Adrenal gland (tissue), 12 donors: ENCODE data around the gene KIF19. TPM values are rescaled to one million over a fixed set of nuclear protein-coding genes. Genes with fewer than 3 reads are reported as not detected.
A peak's percentile ranks its signal among the peaks of the same experiment; 100 is the strongest.

Experiments used
- DNase-seq, 7 donors: peaks; one replicate each; pipeline ENCODE4 v3.0.0-alpha.2; 2019 to 2020
- H3K27ac ChIP-seq, 5 donors: fragments of 200-600 bp; sonication (generic) in 4 of 5; 1 replicate in 3 of 5; 2 replicates in 2 of 5; pipeline versions ENCODE4 v1.5.1 to v1.8.0; 2016 to 2020; ENCODE audit warnings: mild to moderate bottlenecking in 1 of 5
- H3K27me3 ChIP-seq: fragments of 200-600 bp; 2 replicates; pipeline ENCODE4 v1.8.0; 2021
- H3K36me3 ChIP-seq, 2 donors: fragments of 200-600 bp; replicated peaks in 1 of 2; 1 replicate in 1 of 2; 2 replicates in 1 of 2; pipeline versions ENCODE4 v1.5.1 to v1.8.0; 2018 to 2022
- H3K4me1 ChIP-seq, 2 donors: fragments of 200-600 bp; replicated peaks in 1 of 2; 1 replicate in 1 of 2; 2 replicates in 1 of 2; pipeline versions ENCODE4 v1.5.1 to v1.8.0; 2018 to 2021
- H3K4me3 ChIP-seq, 4 donors: fragments of 200-600 bp; sonication (generic) in 3 of 4; one replicate each; pipeline ENCODE4 v1.5.1; 2016 to 2018
- H3K9me3 ChIP-seq, 3 donors: fragments of 200-600 bp; sonication (generic) in 1 of 3; replicated peaks in 1 of 3; 1 replicate in 2 of 3; 2 replicates in 1 of 3; pipeline versions ENCODE4 v1.5.1 to v1.8.0; 2016 to 2021
- CTCF ChIP-seq, 6 experiments: fragments of 450-650 bp in 4 of 6; fragments of 200-600 bp in 2 of 6; sonication (generic) in 1 of 6; IDR thresholded peaks; 1 replicate in 5 of 6; 2 replicates in 1 of 6; pipeline versions ENCODE4 v1.5.1 to v1.8.0; 2016 to 2021; ENCODE audit warnings: antibody characterized with exemption in 6 of 6, mild to moderate bottlenecking in 2 of 6, moderate library complexity in 1 of 6
- POLR2A ChIP-seq, 2 donors: fragments of 450-650 bp; IDR thresholded peaks; one replicate each; pipeline ENCODE4 v1.6.1; 2017; ENCODE audit warnings: antibody characterized with exemption in 2 of 2, mild to moderate bottlenecking in 2 of 2, moderate library complexity in 1 of 2
- WGBS, 4 donors: extraction: QIAGEN DNeasy Blood & Tissue Kit in 2 of 4; methylation state at CpG; one replicate each; pipeline versions ENCODE4 v1.1.5 to v1.1.7; 2013 to 2017; 5-methylcytosine and 5-hydroxymethylcytosine counted together
- intact Hi-C, 2 donors: fragments of 100-400 bp; cut with DNase I; formaldehyde crosslinking; loops; one replicate each; pipeline versions ENCODE4 v1.14.1 to v1.15.0; 2022 to 2023
- polyA plus RNA-seq, 3 donors: library from polyadenylated mRNA; stranded (reverse); fragments of 200-250 nt in 2 of 3; fragments of 350-450 nt in 1 of 3; fragmentation: Illumina TruSeq in 1 of 3; extraction: RNeasy Lipid Tissue Mini Kit (QIAGEN cat#74804) in 1 of 3; gene quantifications; one replicate each; pipeline ENCODE4 v1.2.3, GENCODE V29; 2013 to 2014
- total RNA-seq, 9 donors: library from RNA; depleted of rRNA in 4 of 9; stranded (reverse); fragments of >200 nt in 4 of 9; fragments of 120-200 nt in 1 of 9; fragmentation: NEBNext Ultra II Directional in 1 of 9; extraction: Animal tissue kit (Norgen Biotek cat#: 25700) in 1 of 9; gene quantifications; one replicate each; pipeline versions ENCODE4 v1.1.0 to v1.2.4, GENCODE V29; 2013 to 2023
- donor health status: healthy with polysubstance abuse.
- donor health status: Bipolar disorder and iron deficiency.
- donor health status: DM: yes; HTN: yes; CAD: no.
- donor health status: DM: no; HTN: no; CAD: no.
- donor health status: DM: no; HTN: no; CAD: no.
- donor health status: DM: yes; HTN: yes; CAD: no.

KIF19 gene
- total and polyA plus RNA-seq, 12 donors: 0.06 to 1.7 (median 0.30) TPM; not detected in 2

- no peaks in the 10 kb centered on the region for H3K36me3 ChIP-seq
- TF ChIP-seq CTCF (IDR thresholded peaks at IDR 0.05): no peak
- TF ChIP-seq POLR2A (IDR thresholded peaks at IDR 0.05): no peak
- H3K27ac ChIP-seq: no peak overlapping the region
- DNase-seq: no peak
- no peaks in the 10 kb centered on the region for H3K27me3 ChIP-seq
- peaks cover 4 to 15% of the 10 kb centered on the region in 2 donors for H3K4me1 ChIP-seq
- intact Hi-C loops: no loop called here
- no peak overlapping the region for H3K4me3 ChIP-seq
- 94 to 97% (median 96%) methylated on average over 10 of the region's 10 CpGs for WGBS, 4 donors
- H3K9me3 ChIP-seq: no peaks in the 10 kb centered on the region
Measured at GRCh38 chr17:74292495-74292894, 33.5 kb upstream of the KIF19 start.

GRCh38 chr17:74295625-74296547, 30.1 kb upstream of the KIF19 start:
- peak in 1 of 2 donors; percentile 71 for TF ChIP-seq POLR2A (IDR thresholded peaks at IDR 0.05)
- TF ChIP-seq CTCF (IDR thresholded peaks at IDR 0.05): no peak
- Histone ChIP-seq H3K9me3 (no peaks in the 10 kb centered on the region), H3K27me3 (no peaks in the 10 kb centered on the region), H3K27ac (peak overlapping the region in 4 of 5 donors; percentile 20 to 84 (median 79)), H3K36me3 (no peaks in the 10 kb centered on the region), H3K4me1 (peaks cover 4 to 24% of the 10 kb centered on the region in 2 donors), H3K4me3 (no peak overlapping the region)
- intact Hi-C loops: loop anchor here in 1 of 2 donors (5.0 kb wide), 1 partner anchor 84 kb away; the partner anchor contains the start of gene TTYH2
- DNase-seq: peak; percentile 36 to 88 (median 73)
- WGBS, 4 donors: 52 to 59% (median 56%) methylated on average over 10 of the region's 10 CpGs

GRCh38 chr17:74296548-74296936, 29.5 kb upstream of the KIF19 start:
- intact Hi-C loops: loop anchor here in 1 of 2 donors (5.0 kb wide), 1 partner anchor 84 kb away; the partner anchor contains the start of gene TTYH2
- H3K36me3 ChIP-seq: no peaks in the 10 kb centered on the region
- TF ChIP-seq POLR2A (IDR thresholded peaks at IDR 0.05) (peak in 1 of 2 donors; percentile 29), CTCF (IDR thresholded peaks at IDR 0.05) (peak; percentile 54 to 86 (median 78))
- peak; percentile 68 to 94 (median 86) for DNase-seq
- H3K27me3 ChIP-seq: no peaks in the 10 kb centered on the region
- H3K27ac ChIP-seq: peak overlapping the region in 4 of 5 donors; percentile 20 to 84 (median 79)
- peaks cover 4 to 24% of the 10 kb centered on the region in 2 donors for H3K4me1 ChIP-seq
- no peak overlapping the region for H3K4me3 ChIP-seq
- WGBS, 4 donors: 2 to 10% (median 4%) methylated on average over 4 to 5 of the region's 5 CpGs
- no peaks in the 10 kb centered on the region for H3K9me3 ChIP-seq

GRCh38 chr17:74297941-74298340, 28.1 kb upstream of the KIF19 start:
- no peak overlapping the region for H3K4me3 ChIP-seq
- 34 to 61% (median 46%) methylated on average over 4 of the region's 4 CpGs for WGBS, 4 donors
- no peaks in the 10 kb centered on the region for H3K9me3 ChIP-seq
- intact Hi-C loops: loop anchor here in 1 of 2 donors (5.0 kb wide), 1 partner anchor 86 kb away; the partner anchor contains the start of gene TTYH2
- H3K4me1 ChIP-seq: peaks cover 4 to 24% of the 10 kb centered on the region in 2 donors
- H3K36me3 ChIP-seq: no peaks in the 10 kb centered on the region
- H3K27me3 ChIP-seq: no peaks in the 10 kb centered on the region
- TF ChIP-seq POLR2A (IDR thresholded peaks at IDR 0.05): peak in 1 of 2 donors; percentile 41
- no peak for TF ChIP-seq CTCF (IDR thresholded peaks at IDR 0.05)
- DNase-seq: peak in 3 of 7 donors; percentile 43 to 51 (median 50)
- H3K27ac ChIP-seq: peak overlapping the region in 3 of 5 donors; percentile 34 to 84 (median 46)
